Skin of body (tissue), 2 donors: ENCODE data around the gene SEC31A. TPM values are rescaled to one million over a fixed set of nuclear protein-coding genes. Genes with fewer than 3 reads are reported as not detected.
"Not testable (repeated sequence)": the region's sequence is repeated elsewhere in the genome, so short reads cannot be mapped to it uniquely, and the experiment has no call there.

ENCODE experiments used
- DNase-seq: peaks from one replicate; lab custom pipeline; 2025; lab: John Stamatoyannopoulos, UW
- total RNA-seq: library from RNA; depleted of rRNA; stranded (reverse); fragments of >200 nt; gene quantifications from one replicate; pipeline ENCODE4 v1.2.3, GENCODE V29; 2014

Gene SEC31A
- total RNA-seq, 1 donor from 2014 or later, result 264 TPM

DNA sequence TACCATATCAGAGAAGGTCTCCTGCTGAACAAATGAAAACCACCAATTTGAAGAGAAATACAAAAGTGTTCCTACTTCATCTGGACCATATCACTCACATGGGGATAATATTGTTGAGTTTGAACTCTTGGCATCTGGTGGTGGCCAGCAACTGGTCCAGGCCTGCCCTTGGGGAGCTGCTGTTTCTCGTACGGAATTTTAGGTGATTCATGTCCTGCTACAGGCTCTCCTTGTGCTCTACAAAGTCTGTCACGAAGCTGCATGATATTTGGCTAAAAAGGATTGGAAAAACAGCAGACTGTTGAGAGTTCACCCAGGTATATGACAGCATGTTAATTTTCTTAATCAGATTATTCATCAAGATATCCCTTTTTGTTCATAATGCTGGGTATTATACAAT is 42.2 kb downstream of the SEC31A start:
- DNase-seq, result no peak

DNA sequence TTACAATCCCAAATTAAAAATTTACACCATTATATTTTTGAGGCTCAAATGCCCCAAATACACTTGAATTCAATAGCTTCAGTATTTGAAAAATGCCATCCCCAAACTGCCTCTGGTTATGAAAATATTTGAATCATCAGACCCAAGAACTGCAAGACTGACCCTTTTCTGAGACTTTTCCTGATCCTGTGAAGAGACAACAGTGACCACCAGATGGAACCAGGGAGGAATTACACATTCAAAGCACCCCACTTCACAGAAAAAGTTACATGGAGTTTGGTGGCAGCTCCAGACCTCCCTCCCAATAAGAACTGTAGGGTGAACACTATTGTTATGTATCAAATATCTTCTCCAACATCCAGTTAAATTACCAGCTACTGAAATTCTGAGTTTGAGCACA is 48.4 kb downstream of the SEC31A start:
- DNase-seq, result no peak

- no peak for DNase-seq
Observed at GRCh38 chr4:82839624-82840023, 51.3 kb downstream of the SEC31A start.

DNA sequence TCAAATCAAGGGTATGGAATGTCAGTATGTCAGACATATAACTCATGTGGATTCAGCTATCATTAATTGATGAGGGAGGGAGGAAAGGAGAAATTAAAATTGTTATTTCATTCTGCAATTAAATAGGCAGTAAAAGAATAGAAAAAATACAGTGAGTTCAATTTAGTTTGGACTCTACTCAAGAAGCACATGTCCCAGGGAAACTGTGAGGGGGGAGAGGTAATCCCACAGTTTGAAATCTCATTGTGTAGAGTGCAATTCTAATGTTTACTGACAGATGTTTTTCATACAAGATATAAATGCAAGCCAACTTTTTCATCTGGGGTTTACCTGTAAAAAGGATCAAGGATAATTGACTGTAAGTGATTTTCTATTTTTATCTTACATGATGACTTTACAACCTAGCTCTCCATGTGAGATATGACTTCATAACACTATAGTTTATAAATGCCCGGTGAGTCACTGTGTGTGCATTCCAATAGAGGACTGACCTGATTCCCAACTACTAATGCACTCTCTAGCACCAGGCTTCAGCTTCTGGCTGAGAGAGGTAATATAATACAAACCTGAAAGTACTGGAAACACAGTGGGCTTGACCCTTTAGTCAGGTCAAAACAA is 57.1 kb downstream of the SEC31A start:
- DNase-seq, result no peak

DNA sequence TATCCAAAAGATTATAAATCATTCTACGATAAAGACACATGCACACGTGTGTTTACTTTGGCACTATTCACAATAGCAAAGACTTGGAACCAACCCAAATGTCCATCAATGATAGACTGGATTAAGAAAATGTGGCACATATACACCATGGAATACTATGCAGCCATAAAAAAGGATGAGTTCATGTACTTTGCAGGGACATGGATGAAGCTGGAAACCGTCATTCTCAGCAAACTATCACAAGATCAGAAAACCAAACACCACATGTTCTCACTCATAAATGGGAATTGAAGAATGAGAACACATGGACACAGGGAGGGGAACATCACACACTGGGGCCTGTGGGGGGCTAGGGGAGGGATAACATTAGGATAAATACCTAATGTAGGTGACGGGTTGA is 57.9 kb downstream of the SEC31A start:
- DNase-seq, result not testable (repeated sequence)

GRCh38 chr4:82825425-82825824 is 65.5 kb downstream of the SEC31A start:
- no peak for DNase-seq

GRCh38 chr4:82823062-82823461 is 67.9 kb downstream of the SEC31A start:
- DNase-seq, result no peak

DNA sequence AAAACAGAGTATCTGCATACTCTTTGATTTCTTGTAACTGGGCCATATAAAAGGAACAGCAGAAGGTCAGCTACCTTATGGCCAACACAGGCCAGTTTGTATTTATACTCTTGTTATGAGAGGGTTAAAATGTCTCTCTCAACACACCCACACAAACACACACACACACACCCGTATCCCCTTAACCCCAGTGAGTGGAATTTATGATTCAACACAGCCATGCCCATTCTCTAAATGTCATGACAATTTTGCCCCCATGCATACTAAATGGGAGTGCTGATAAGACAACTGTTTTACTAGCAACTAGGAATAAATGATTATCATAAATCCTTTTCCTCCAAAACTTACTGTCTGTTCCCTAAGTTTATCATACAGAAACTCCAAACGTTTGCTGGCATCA is 70.3 kb downstream of the SEC31A start:
- no peak for DNase-seq

- DNase-seq, result no peak
Observed at GRCh38 chr4:82818664-82819662, 72.0 kb downstream of the SEC31A start.

DNA sequence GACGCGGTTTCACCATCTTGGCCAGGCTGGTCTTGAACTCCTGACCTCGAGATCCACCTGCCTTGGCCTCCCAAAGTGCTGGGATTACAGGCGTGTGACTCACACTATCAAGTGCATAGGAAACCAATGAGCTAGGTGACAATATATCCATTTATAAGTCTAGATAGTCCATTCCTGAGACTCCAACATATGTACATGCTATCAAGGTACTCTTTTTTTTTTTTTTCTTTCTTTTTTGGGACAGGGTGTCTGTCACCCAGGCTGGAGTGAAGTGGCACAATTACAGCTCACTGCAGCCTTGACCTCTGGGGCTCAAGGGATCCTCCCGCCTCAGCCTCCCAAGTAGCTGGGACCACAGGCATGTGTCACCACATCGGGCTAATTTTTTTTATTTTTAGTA is 74.1 kb downstream of the SEC31A start:
- DNase-seq, result not testable (repeated sequence)

DNA sequence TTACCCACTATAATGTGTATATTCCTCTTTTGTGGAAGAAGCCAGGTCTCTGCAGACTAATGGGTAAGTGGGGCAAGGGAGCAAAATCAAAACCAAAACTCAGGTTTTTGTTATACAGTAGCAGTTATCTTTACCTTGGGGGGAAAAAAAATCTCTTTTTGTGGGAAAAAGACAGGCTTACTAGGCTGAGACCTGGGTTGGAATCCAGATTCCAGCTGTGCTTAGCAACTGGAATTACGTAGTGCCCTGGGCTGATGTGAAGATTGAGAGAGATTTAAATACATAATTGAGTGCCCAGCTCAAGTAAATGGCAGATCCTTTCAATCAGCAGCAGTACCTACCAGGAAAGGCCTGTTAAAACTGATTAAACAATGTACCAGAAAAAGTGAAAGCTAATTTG is 76.9 kb downstream of the SEC31A start:
- no peak for DNase-seq

GRCh38 chr4:82811838-82812341 is 79.1 kb downstream of the SEC31A start:
- no peak for DNase-seq

GRCh38 chr4:82811392-82811791 is 79.6 kb downstream of the SEC31A start:
- DNase-seq, result no peak

DNA sequence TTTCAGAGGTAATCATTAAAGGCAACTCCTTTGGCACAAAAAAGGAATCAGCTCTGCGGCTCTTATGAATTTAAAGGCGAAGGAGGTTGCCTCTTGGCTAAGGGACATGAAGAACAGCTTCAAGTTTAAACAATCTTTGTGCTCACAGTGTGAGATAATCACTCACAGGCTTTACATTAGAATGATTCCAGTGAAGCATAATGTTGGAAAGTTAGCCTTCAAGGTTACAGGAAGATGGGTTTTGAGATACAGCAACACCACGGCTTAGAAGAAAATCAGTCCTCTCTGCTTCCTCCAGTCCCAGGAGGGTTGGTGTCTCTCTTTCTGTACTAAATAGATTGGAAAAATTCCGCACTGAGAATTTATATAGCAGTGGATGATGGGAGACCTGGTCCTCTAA is 80.8 kb downstream of the SEC31A start:
- no peak for DNase-seq

GRCh38 chr4:82809619-82810018 is 81.3 kb downstream of the SEC31A start:
- DNase-seq, result no peak

DNA sequence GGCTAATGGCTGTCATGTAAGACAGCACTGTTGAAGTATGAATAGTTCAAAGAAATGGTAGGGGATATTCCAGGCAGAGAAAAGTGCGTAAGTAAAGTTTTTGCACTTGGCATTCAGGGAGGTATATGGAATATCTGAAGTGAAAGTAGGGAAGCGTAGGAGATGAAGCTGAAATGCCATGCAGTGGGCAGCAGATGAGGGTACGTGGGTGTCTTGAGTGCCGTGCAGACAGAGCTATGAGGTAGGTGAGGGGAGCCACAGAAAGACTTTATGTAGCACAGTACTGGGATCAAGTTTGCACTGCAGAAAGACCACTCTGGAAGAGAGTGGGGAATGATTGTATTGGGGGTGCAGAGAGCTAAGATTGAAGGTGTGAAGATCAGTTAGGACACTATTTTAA is 87.2 kb downstream of the SEC31A start:
- no peak for DNase-seq

DNA sequence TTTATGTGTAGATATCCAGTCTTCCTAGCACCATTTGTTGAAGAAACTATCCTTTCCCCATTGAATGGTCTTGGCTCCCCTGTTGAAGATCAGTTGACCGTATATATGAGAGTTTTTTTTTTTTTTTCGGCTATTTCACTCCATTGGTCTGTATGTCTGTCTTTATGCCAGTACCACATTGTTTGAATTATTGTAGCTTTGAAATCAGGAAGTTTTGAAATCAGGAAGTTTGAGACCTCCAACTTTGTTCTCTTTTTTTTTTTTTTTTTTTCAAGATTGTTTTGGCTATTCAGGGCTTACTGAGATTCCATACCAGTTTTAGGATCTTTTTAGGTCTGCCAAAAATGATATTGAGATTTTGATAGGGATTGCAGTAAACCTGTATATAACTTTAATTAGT is 88.0 kb downstream of the SEC31A start:
- no peak for DNase-seq

GRCh38 chr4:82801910-82802521 is 88.9 kb downstream of the SEC31A start:
- no peak for DNase-seq

- DNase-seq, result no peak
Observed at GRCh38 chr4:82799006-82799881, 91.7 kb downstream of the SEC31A start.

GRCh38 chr4:82798168-82799005 is 92.6 kb downstream of the SEC31A start, which contains the start of gene SCD5:
Gene SCD5, minus strand, starts transcription at chr4:82798796. Its CDS starts 259 bp downstream, at chr4:82798537.
- peak; percentile 75 for DNase-seq
